ENCODE results near the gene MEIKIN.

DNA sequence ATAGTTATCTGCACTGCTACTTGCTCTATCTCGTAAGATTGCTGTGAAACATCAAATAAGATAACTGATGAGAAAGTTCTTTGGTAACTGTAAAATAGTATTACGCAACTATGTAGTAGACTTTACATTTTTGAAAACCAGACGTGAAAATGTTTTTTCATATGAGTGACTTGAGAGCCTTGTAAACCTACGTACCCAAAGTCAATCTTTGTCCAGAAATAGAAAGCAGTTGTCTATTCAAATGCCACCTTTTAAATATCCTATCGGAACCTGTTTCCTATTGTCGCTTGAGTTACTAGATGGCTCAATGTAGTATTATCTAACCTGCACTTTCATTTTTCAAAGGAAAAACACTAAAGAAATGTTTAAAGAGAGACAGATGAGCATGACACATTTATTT lies 150.2 kb downstream of the MEIKIN start:
- TF ChIP-seq, protein P1, sequence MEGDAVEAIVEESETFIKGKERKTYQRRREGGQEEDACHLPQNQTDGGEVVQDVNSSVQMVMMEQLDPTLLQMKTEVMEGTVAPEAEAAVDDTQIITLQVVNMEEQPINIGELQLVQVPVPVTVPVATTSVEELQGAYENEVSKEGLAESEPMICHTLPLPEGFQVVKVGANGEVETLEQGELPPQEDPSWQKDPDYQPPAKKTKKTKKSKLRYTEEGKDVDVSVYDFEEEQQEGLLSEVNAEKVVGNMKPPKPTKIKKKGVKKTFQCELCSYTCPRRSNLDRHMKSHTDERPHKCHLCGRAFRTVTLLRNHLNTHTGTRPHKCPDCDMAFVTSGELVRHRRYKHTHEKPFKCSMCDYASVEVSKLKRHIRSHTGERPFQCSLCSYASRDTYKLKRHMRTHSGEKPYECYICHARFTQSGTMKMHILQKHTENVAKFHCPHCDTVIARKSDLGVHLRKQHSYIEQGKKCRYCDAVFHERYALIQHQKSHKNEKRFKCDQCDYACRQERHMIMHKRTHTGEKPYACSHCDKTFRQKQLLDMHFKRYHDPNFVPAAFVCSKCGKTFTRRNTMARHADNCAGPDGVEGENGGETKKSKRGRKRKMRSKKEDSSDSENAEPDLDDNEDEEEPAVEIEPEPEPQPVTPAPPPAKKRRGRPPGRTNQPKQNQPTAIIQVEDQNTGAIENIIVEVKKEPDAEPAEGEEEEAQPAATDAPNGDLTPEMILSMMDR (IDR thresholded peaks at IDR 0.05) = no peak
- TF ChIP-seq POLR2A (IDR thresholded peaks at IDR 0.05) (no peak), EP300 (IDR thresholded peaks at IDR 0.05) (no peak)

Data from tibial nerve (tissue), 4 donors.